ENCODE data around the gene AIMP1.

AIMP1 gene

GRCh38 chr4:106315968-106316772 lies at the start of gene AIMP1, which contains the start of gene TBCK:
Gene AIMP1 (plus strand): TSS chr4:106316550. CDS start chr4:106325010, 8,460 bp downstream.
Gene TBCK (minus strand): TSS chr4:106316209. CDS start chr4:106308960, 7,249 bp downstream.
- no peak within 1 kb of the TSS for H3K4me3 Mint-ChIP-seq
- H3K9me3 Mint-ChIP-seq: no peaks in the 10 kb centered on the region
- peaks cover 42% of the 10 kb centered on the region for H3K4me1 Mint-ChIP-seq
- H3K27me3 Mint-ChIP-seq: no peaks in the 10 kb centered on the region
- peak; percentile 93 for ATAC-seq
- peak; percentile 84 to 89 for DNase-seq
- peak within 1 kb of the TSS in 1 of 2 donors; percentile 29 for H3K27ac Mint-ChIP-seq

GRCh38 chr4:106268786-106269185 lies 47.6 kb upstream of the AIMP1 start:
- H3K4me1 Mint-ChIP-seq: no peaks in the 10 kb centered on the region
- no peaks in the 10 kb centered on the region for H3K9me3 Mint-ChIP-seq
- no peak overlapping the region for H3K27ac Mint-ChIP-seq
- no peak for DNase-seq
- H3K4me3 Mint-ChIP-seq: no peak overlapping the region
- ATAC-seq: no peak
- H3K27me3 Mint-ChIP-seq: no peaks in the 10 kb centered on the region

GRCh38 chr4:106269711-106270110 lies 46.6 kb upstream of the AIMP1 start:
- Mint-ChIP-seq H3K27me3 (no peaks in the 10 kb centered on the region), H3K4me3 (no peak overlapping the region), H3K27ac (no peak overlapping the region), H3K9me3 (no peaks in the 10 kb centered on the region), H3K4me1 (peaks cover 7% of the 10 kb centered on the region)
- DNase-seq: no peak
- no peak for ATAC-seq

- Mint-ChIP-seq H3K4me1 (peaks cover 8% of the 10 kb centered on the region), H3K27me3 (no peaks in the 10 kb centered on the region), H3K27ac (no peak overlapping the region), H3K4me3 (no peak overlapping the region), H3K9me3 (no peaks in the 10 kb centered on the region)
- no peak for ATAC-seq
- DNase-seq: no peak
Measured at GRCh38 chr4:106270736-106271135, 45.6 kb upstream of the AIMP1 start.

GRCh38 chr4:106273831-106274230 lies 42.5 kb upstream of the AIMP1 start:
- H3K27me3 Mint-ChIP-seq: no peaks in the 10 kb centered on the region
- no peak overlapping the region for H3K4me3 Mint-ChIP-seq
- DNase-seq: no peak

GRCh38 chr4:106277140-106277675 lies 39.1 kb upstream of the AIMP1 start:
- DNase-seq (no peak), ATAC-seq (no peak)
- no peaks in the 10 kb centered on the region for H3K27me3 Mint-ChIP-seq
- peaks cover 8% of the 10 kb centered on the region for H3K4me1 Mint-ChIP-seq
- no peak overlapping the region for H3K27ac Mint-ChIP-seq
- H3K9me3 Mint-ChIP-seq: peaks cover 0 to 6% of the 10 kb centered on the region in 2 donors
- H3K4me3 Mint-ChIP-seq: no peak overlapping the region

More at GRCh38 chr4:106273831-106274230, 42.5 kb upstream of the AIMP1 start:
- no peak for ATAC-seq
- Mint-ChIP-seq H3K27ac (no peak overlapping the region), H3K9me3 (no peaks in the 10 kb centered on the region), H3K4me1 (peaks cover 8% of the 10 kb centered on the region)

- no peak for ATAC-seq
- no peak for DNase-seq
Measured at GRCh38 chr4:106284227-106284626, 32.1 kb upstream of the AIMP1 start.

GRCh38 chr4:106286611-106287010 lies 29.7 kb upstream of the AIMP1 start:
- DNase-seq: no peak
- Mint-ChIP-seq H3K4me1 (no peaks in the 10 kb centered on the region), H3K9me3 (peaks cover 0 to 4% of the 10 kb centered on the region in 2 donors), H3K4me3 (no peak overlapping the region), H3K27ac (no peak overlapping the region), H3K27me3 (no peaks in the 10 kb centered on the region)
- ATAC-seq: no peak

More at GRCh38 chr4:106284227-106284626, 32.1 kb upstream of the AIMP1 start:
- Mint-ChIP-seq H3K27ac (no peak overlapping the region), H3K4me3 (no peak overlapping the region), H3K4me1 (no peaks in the 10 kb centered on the region), H3K9me3 (peaks cover 0 to 6% of the 10 kb centered on the region in 2 donors), H3K27me3 (no peaks in the 10 kb centered on the region)

GRCh38 chr4:106287353-106287969 lies 28.9 kb upstream of the AIMP1 start:
- no peaks in the 10 kb centered on the region for H3K27me3 Mint-ChIP-seq
- DNase-seq (no peak), ATAC-seq (no peak)

GRCh38 chr4:106289737-106290136 lies 26.6 kb upstream of the AIMP1 start:
- no peaks in the 10 kb centered on the region for H3K27me3 Mint-ChIP-seq
- no peak for ATAC-seq
- no peak for DNase-seq
- no peak overlapping the region for H3K4me3 Mint-ChIP-seq
- no peaks in the 10 kb centered on the region for H3K9me3 Mint-ChIP-seq
- H3K4me1 Mint-ChIP-seq: no peaks in the 10 kb centered on the region
- no peak overlapping the region for H3K27ac Mint-ChIP-seq

More at GRCh38 chr4:106287353-106287969, 28.9 kb upstream of the AIMP1 start:
- no peaks in the 10 kb centered on the region for H3K4me1 Mint-ChIP-seq
- H3K4me3 Mint-ChIP-seq: no peak overlapping the region
- H3K27ac Mint-ChIP-seq: no peak overlapping the region
- H3K9me3 Mint-ChIP-seq: no peaks in the 10 kb centered on the region

GRCh38 chr4:106291678-106292077 lies 24.7 kb upstream of the AIMP1 start:
- Mint-ChIP-seq H3K4me3 (no peak overlapping the region), H3K27ac (peak overlapping the region in 1 of 2 donors; percentile 62), H3K4me1 (peaks cover 6% of the 10 kb centered on the region), H3K27me3 (no peaks in the 10 kb centered on the region), H3K9me3 (no peaks in the 10 kb centered on the region)
- ATAC-seq: no peak
- DNase-seq: no peak

- Mint-ChIP-seq H3K4me3 (no peak overlapping the region), H3K27ac (no peak overlapping the region), H3K9me3 (no peaks in the 10 kb centered on the region), H3K27me3 (no peaks in the 10 kb centered on the region), H3K4me1 (peaks cover 6% of the 10 kb centered on the region)
- ATAC-seq: no peak
- DNase-seq: no peak
Measured at GRCh38 chr4:106294062-106294461, 22.3 kb upstream of the AIMP1 start.

GRCh38 chr4:106297245-106298035 lies 18.9 kb upstream of the AIMP1 start:
- Mint-ChIP-seq H3K9me3 (no peaks in the 10 kb centered on the region), H3K4me1 (peaks cover 13% of the 10 kb centered on the region), H3K27me3 (no peaks in the 10 kb centered on the region), H3K27ac (no peak overlapping the region), H3K4me3 (no peak overlapping the region)
- ATAC-seq (no peak), DNase-seq (no peak)

GRCh38 chr4:106299977-106300376 lies 16.4 kb upstream of the AIMP1 start:
- no peak for ATAC-seq

GRCh38 chr4:106301393-106302061 lies 14.8 kb upstream of the AIMP1 start:
- Mint-ChIP-seq H3K27me3 (no peaks in the 10 kb centered on the region), H3K4me3 (no peak overlapping the region), H3K4me1 (peaks cover 14% of the 10 kb centered on the region), H3K27ac (no peak overlapping the region), H3K9me3 (no peaks in the 10 kb centered on the region)
- ATAC-seq: no peak
- DNase-seq: no peak

More at GRCh38 chr4:106299977-106300376, 16.4 kb upstream of the AIMP1 start:
- Mint-ChIP-seq H3K4me3 (no peak overlapping the region), H3K27ac (no peak overlapping the region), H3K27me3 (no peaks in the 10 kb centered on the region), H3K9me3 (no peaks in the 10 kb centered on the region), H3K4me1 (peaks cover 17% of the 10 kb centered on the region)
- DNase-seq: no peak
